Suprapubic skin (tissue), 4 donors: Measurements from ENCODE around the gene SPNS3. TPM values are rescaled to one million over a fixed set of nuclear protein-coding genes. Genes with fewer than 3 reads are reported as not detected.

Experiments
- DNase-seq, 2 donors: peaks; one replicate each; pipeline ENCODE4 v3.0.0-alpha.2; 2019; ENCODE audit warnings: low spot score in 2 of 2
- H3K27ac ChIP-seq: fragments of 200-600 bp; sonication (generic); one replicate; pipeline ENCODE4 v1.5.1; 2019
- H3K27me3 ChIP-seq: fragments of 200-600 bp; sonication (generic); one replicate; pipeline ENCODE4 v1.5.1; 2019
- H3K36me3 ChIP-seq: fragments of 200-600 bp; sonication (generic); one replicate; pipeline ENCODE4 v1.5.1; 2019
- H3K4me1 ChIP-seq: fragments of 200-600 bp; sonication (generic); one replicate; pipeline ENCODE4 v1.5.1; 2019
- H3K4me3 ChIP-seq: fragments of 200-600 bp; sonication (generic); one replicate; pipeline ENCODE4 v1.5.1; 2019; ENCODE audit warnings: mild to moderate bottlenecking
- H3K9me3 ChIP-seq: fragments of 200-600 bp; sonication (generic); one replicate; pipeline ENCODE4 v1.5.1; 2019
- CTCF ChIP-seq, 2 donors: fragments of 200-600 bp in 1 of 2; fragments of 450-650 bp in 1 of 2; sonication (generic) in 1 of 2; IDR thresholded peaks; one replicate each; pipeline ENCODE4 v1.5.1; 2016 to 2019; ENCODE audit warnings: antibody characterized with exemption in 2 of 2, mild to moderate bottlenecking in 1 of 2, moderate library complexity in 1 of 2
- EP300 ChIP-seq: sonication (generic); formaldehyde crosslinking; IDR thresholded peaks from one replicate; pipeline ENCODE4 v1.6.1; 2017; ENCODE audit warnings: antibody characterized with exemption
- POLR2A ChIP-seq, 2 donors: fragments of 450-650 bp; IDR thresholded peaks; one replicate each; pipeline ENCODE4 v1.6.1; 2017; ENCODE audit warnings: antibody characterized with exemption in 2 of 2, mild to moderate bottlenecking in 2 of 2, moderate library complexity in 2 of 2
- POLR2AphosphoS5 ChIP-seq, 3 donors: sonication (generic); formaldehyde crosslinking; IDR thresholded peaks; one replicate each; pipeline ENCODE4 v1.6.1; 2017; ENCODE audit warnings: antibody characterized with exemption in 3 of 3
- WGBS: methylation state at CpG from one replicate; pipeline ENCODE4 v1.1.5; 2018; 5-methylcytosine and 5-hydroxymethylcytosine counted together
- total RNA-seq, 4 donors: library from RNA; depleted of rRNA; stranded (reverse); fragments of >200 nt; gene quantifications; one replicate each; pipeline ENCODE4 v1.1.0, GENCODE V29; 2016

Gene SPNS3
- total RNA-seq, 4 donors from 2014 or later = 0.72 TPM; not detected in 3

GRCh38 chr17:4502466-4503154 lies 68.9 kb downstream of the SPNS3 start:
- Histone ChIP-seq H3K27me3 (peaks cover 48% of the 10 kb centered on the region), H3K36me3 (no peaks in the 10 kb centered on the region), H3K4me3 (no peak overlapping the region), H3K9me3 (no peaks in the 10 kb centered on the region), H3K4me1 (peaks cover 30% of the 10 kb centered on the region), H3K27ac (no peak overlapping the region)
- 57% methylated on average over 18 of the region's 18 CpGs for WGBS
- DNase-seq = no peak
- TF ChIP-seq CTCF (IDR thresholded peaks at IDR 0.05) = no peak
- no peak for TF ChIP-seq EP300
- no peak for TF ChIP-seq POLR2A (IDR thresholded peaks at IDR 0.05)
- no peak for TF ChIP-seq POLR2AphosphoS5 (IDR thresholded peaks at IDR 0.05)

GRCh38 chr17:4503283-4504025 lies 69.7 kb downstream of the SPNS3 start:
- Histone ChIP-seq H3K4me1 (peaks cover 26% of the 10 kb centered on the region), H3K9me3 (no peaks in the 10 kb centered on the region), H3K27ac (no peak overlapping the region), H3K36me3 (no peaks in the 10 kb centered on the region), H3K27me3 (peaks cover 40% of the 10 kb centered on the region), H3K4me3 (no peak overlapping the region)
- TF ChIP-seq CTCF (IDR thresholded peaks at IDR 0.05) (no peak), POLR2AphosphoS5 (IDR thresholded peaks at IDR 0.05) (no peak), POLR2A (IDR thresholded peaks at IDR 0.05) (no peak), EP300 (no peak)
- 81% methylated on average over 2 of the region's 4 CpGs for WGBS
- DNase-seq = no peak

- H3K27ac ChIP-seq = no peak overlapping the region
- H3K27me3 ChIP-seq = peaks cover 34% of the 10 kb centered on the region
- H3K36me3 ChIP-seq = no peaks in the 10 kb centered on the region
- H3K9me3 ChIP-seq = no peaks in the 10 kb centered on the region
- no peak for DNase-seq
- no peak overlapping the region for H3K4me3 ChIP-seq
- TF ChIP-seq POLR2A (IDR thresholded peaks at IDR 0.05) (no peak), CTCF (IDR thresholded peaks at IDR 0.05) (no peak), EP300 (no peak), POLR2AphosphoS5 (IDR thresholded peaks at IDR 0.05) (no peak)
- 66% methylated on average over 4 of the region's 5 CpGs for WGBS
- peaks cover 21% of the 10 kb centered on the region for H3K4me1 ChIP-seq
Measured at GRCh38 chr17:4504188-4504587, 70.4 kb downstream of the SPNS3 start.

GRCh38 chr17:4505187-4505586 lies 71.4 kb downstream of the SPNS3 start:
- TF ChIP-seq POLR2AphosphoS5 (IDR thresholded peaks at IDR 0.05) (no peak), POLR2A (IDR thresholded peaks at IDR 0.05) (no peak), CTCF (IDR thresholded peaks at IDR 0.05) (no peak), EP300 (no peak)
- WGBS = 86% methylated on average over 1 of the region's 5 CpGs
- H3K27me3 ChIP-seq = peaks cover 24% of the 10 kb centered on the region
- no peak overlapping the region for H3K4me3 ChIP-seq
- H3K36me3 ChIP-seq = no peaks in the 10 kb centered on the region
- H3K4me1 ChIP-seq = peaks cover 19% of the 10 kb centered on the region
- no peaks in the 10 kb centered on the region for H3K9me3 ChIP-seq
- no peak for DNase-seq
- H3K27ac ChIP-seq = no peak overlapping the region

- Histone ChIP-seq H3K4me3 (no peak overlapping the region), H3K27ac (no peak overlapping the region), H3K4me1 (peaks cover 22% of the 10 kb centered on the region), H3K9me3 (no peaks in the 10 kb centered on the region), H3K27me3 (peaks cover 13% of the 10 kb centered on the region), H3K36me3 (no peaks in the 10 kb centered on the region)
- TF ChIP-seq EP300 (no peak), POLR2AphosphoS5 (IDR thresholded peaks at IDR 0.05) (no peak), CTCF (IDR thresholded peaks at IDR 0.05) (no peak), POLR2A (IDR thresholded peaks at IDR 0.05) (no peak)
- no peak for DNase-seq
- WGBS = 61% methylated on average over 13 of the region's 13 CpGs
Measured at GRCh38 chr17:4506175-4506813, 72.6 kb downstream of the SPNS3 start.
